GM23338 (cell line): ENCODE data around the gene ERICH3. TPM values are rescaled to one million over a fixed set of nuclear protein-coding genes. Genes with fewer than 3 reads are reported as not detected.

Experiments used
- ATAC-seq: fragments of 200-7000 bp; cut with Tn5 transposase; 3 replicates; pipeline ENCODE4 v1.9.1; 2020
- DNase-seq: peaks from one replicate; pipeline ENCODE4 v3.0.0-alpha.2; 2015; ENCODE audit warnings: low spot score
- H2AFZ ChIP-seq: fragments of 200-600 bp; sonication (generic); 2 replicates; pipeline ENCODE4 v1.8.0; 2016; ENCODE audit warnings: antibody characterized with exemption, mild to moderate bottlenecking, moderate library complexity
- H3F3A ChIP-seq: fragments of 200-600 bp; sonication (generic); replicated peaks from 2 replicates; pipeline ENCODE4 v1.8.0; 2017; ENCODE audit warnings: antibody characterized with exemption, mixed run types, low read depth
- H3K27ac ChIP-seq: fragments of 200-600 bp; sonication (generic); 2 replicates; pipeline ENCODE4 v1.6.1; 2016; ENCODE audit warnings: low read depth
- H3K27me3 ChIP-seq: fragments of 200-600 bp; sonication (generic); 2 replicates; pipeline ENCODE4 v1.8.0; 2016; ENCODE audit warnings: mild to moderate bottlenecking, mixed run types, moderate library complexity; ENCODE audit not compliant: insufficient read depth
- H3K36me3 ChIP-seq: fragments of 200-600 bp; sonication (generic); 2 replicates; pipeline ENCODE4 v1.8.0; 2016; ENCODE audit warnings: mild to moderate bottlenecking; ENCODE audit not compliant: insufficient read depth
- H3K4me1 ChIP-seq: fragments of 200-600 bp; sonication (generic); 2 replicates; pipeline ENCODE4 v1.8.0; 2016; ENCODE audit warnings: mild to moderate bottlenecking, moderate library complexity; ENCODE audit not compliant: insufficient read depth
- H3K4me2 ChIP-seq: fragments of 200-600 bp; sonication (generic); 2 replicates; pipeline ENCODE4 v1.7.1; 2017; ENCODE audit warnings: mixed run types
- H3K4me3 ChIP-seq: fragments of 200-600 bp; sonication (generic); 2 replicates; pipeline ENCODE4 v1.6.1; 2016; ENCODE audit warnings: mixed run types
- H3K79me2 ChIP-seq: fragments of 200-600 bp; sonication (generic); replicated peaks from 2 replicates; pipeline ENCODE4 v1.8.0; 2017; ENCODE audit warnings: mild to moderate bottlenecking; ENCODE audit not compliant: insufficient read depth
- H3K9me2 ChIP-seq: fragments of 200-600 bp; sonication (generic); 2 replicates; pipeline ENCODE4 v1.8.0; 2017; ENCODE audit not compliant: insufficient read depth
- H4K20me1 ChIP-seq: fragments of 200-600 bp; sonication (generic); replicated peaks from 2 replicates; pipeline ENCODE4 v1.8.0; 2017; ENCODE audit warnings: mild to moderate bottlenecking; ENCODE audit not compliant: insufficient read depth
- H3K27ac Mint-ChIP-seq: 2 replicates; pipeline ENCODE4 v1.8.0; 2020; ENCODE audit warnings: inconsistent platforms, mild to moderate bottlenecking, moderate library complexity, mixed read lengths
- H3K27me3 Mint-ChIP-seq: 3 replicates; pipeline ENCODE4 v1.8.0; 2022; ENCODE audit warnings: low read depth, mild to moderate bottlenecking, moderate library complexity, mixed read lengths, inconsistent platforms; ENCODE audit not compliant: insufficient read depth, poor library complexity
- H3K36me3 Mint-ChIP-seq: 3 replicates; pipeline ENCODE4 v1.8.0; 2021; ENCODE audit warnings: low read depth, mild to moderate bottlenecking, inconsistent platforms, moderate library complexity, mixed read lengths
- H3K4me1 Mint-ChIP-seq: 3 replicates; pipeline ENCODE4 v1.8.0; 2020; ENCODE audit warnings: mild to moderate bottlenecking, inconsistent platforms, mixed read lengths
- H3K4me3 Mint-ChIP-seq: 3 replicates; pipeline ENCODE4 v1.8.0; 2021; ENCODE audit warnings: moderate library complexity, mild to moderate bottlenecking, inconsistent platforms, mixed read lengths
- H3K9me3 Mint-ChIP-seq: 3 replicates; pipeline ENCODE4 v1.8.0; 2020; ENCODE audit warnings: moderate library complexity, mild to moderate bottlenecking, inconsistent platforms, mixed read lengths
- CREB1 ChIP-seq: fragments of 250-450 bp; sonication (Bioruptor Pico); IDR thresholded peaks from 2 replicates; pipeline ENCODE4 v1.5.0; 2020; ENCODE audit warnings: low read depth, mild to moderate bottlenecking, moderate library complexity
- EZH2 ChIP-seq: fragments of 200-600 bp; sonication (generic); IDR thresholded peaks from one replicate; pipeline ENCODE4 v1.8.0; 2017; ENCODE audit warnings: antibody characterized with exemption, mild to moderate bottlenecking, low read depth; ENCODE audit not compliant: unreplicated experiment
- EZH2phosphoT487 ChIP-seq: fragments of 200-600 bp; sonication (generic); IDR thresholded peaks from one replicate; pipeline ENCODE4 v1.8.1; 2018; ENCODE audit warnings: antibody characterized with exemption; ENCODE audit not compliant: unreplicated experiment
- NANOG ChIP-seq: IDR thresholded peaks from 2 replicates; pipeline ENCODE4 v1.6.1; 2016; ENCODE audit warnings: antibody characterized with exemption, borderline replicate concordance
- POLR2AphosphoS5 ChIP-seq: IDR thresholded peaks from 2 replicates; pipeline ENCODE4 v1.6.1; 2016; ENCODE audit warnings: antibody characterized with exemption, low read depth
- ZNF114 ChIP-seq: fragments of 250-450 bp; sonication (Bioruptor Pico); IDR thresholded peaks from 2 replicates; pipeline ENCODE4 v1.5.0; 2020; ENCODE audit warnings: mild to moderate bottlenecking, moderate library complexity
- ZNF331 ChIP-seq: fragments of 250-450 bp; sonication (Bioruptor Pico); IDR thresholded peaks from 2 replicates; pipeline ENCODE4 v1.5.0; 2020; ENCODE audit warnings: low read depth, mild to moderate bottlenecking, moderate library complexity
- polyA plus RNA-seq: library from polyadenylated mRNA; unstranded; fragments of >200 nt; fragmentation: Nextera tagmentation; extraction: Ambion mirVana; gene quantifications from 2 replicates; pipeline ENCODE4 v1.2.1, GENCODE V29; 2016
- total RNA-seq: library from RNA; depleted of rRNA; stranded (reverse); fragments of >200 nt; shearing (Covaris generic); gene quantifications from 2 replicates; pipeline ENCODE4 v1.2.3, GENCODE V29; 2014
- TF ChIP-seq, protein P1 (sequence below): IDR thresholded peaks from 2 replicates; pipeline ENCODE4 v1.6.1; 2016; ENCODE audit warnings: antibody characterized with exemption
- TF ChIP-seq, protein P2 (sequence below): fragments of 250-450 bp; sonication (Bioruptor Pico); IDR thresholded peaks from 2 replicates; pipeline ENCODE4 v1.5.0; 2020; ENCODE audit warnings: mild to moderate bottlenecking, moderate library complexity
- TF ChIP-seq, protein P3 (sequence below): IDR thresholded peaks from one replicate; pipeline ENCODE4 v1.6.1; 2018; ENCODE audit warnings: antibody characterized with exemption; ENCODE audit not compliant: unreplicated experiment
- TF ChIP-seq, protein P4 (sequence below), 2 experiments: fragments of 200-600 bp in 1 of 2; sonication (generic) in 1 of 2; conservative IDR thresholded peaks; 2 replicates each; pipeline versions ENCODE4 v1.5.1 to v1.6.1; 2016 to 2017; ENCODE audit warnings: antibody characterized with exemption in 2 of 2, low read depth in 2 of 2, mild to moderate bottlenecking in 2 of 2, moderate library complexity in 1 of 2

ERICH3 gene
- total and polyA plus RNA-seq, 2 experiments from 2014 or later: not detected

DNA sequence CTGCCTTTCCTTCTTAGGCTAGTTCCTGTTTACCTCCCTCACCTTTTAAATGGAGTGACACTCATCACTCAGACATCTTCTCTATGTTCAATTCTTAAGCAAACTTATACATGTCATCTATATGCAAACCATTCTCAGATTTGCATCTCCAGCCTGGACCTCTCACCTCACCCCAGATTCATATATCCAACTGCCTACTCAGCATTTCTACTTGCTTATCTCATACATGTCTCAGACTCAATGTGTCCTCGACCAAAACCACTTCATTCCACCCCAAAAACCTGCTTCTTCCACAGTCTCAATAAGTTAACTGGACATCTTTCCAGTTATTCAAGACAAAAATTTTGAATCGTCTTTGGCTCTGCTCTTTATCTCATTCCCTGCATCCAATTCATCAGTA lies 62.6 kb downstream of the ERICH3 start (continued):
- TF ChIP-seq, protein P1, sequence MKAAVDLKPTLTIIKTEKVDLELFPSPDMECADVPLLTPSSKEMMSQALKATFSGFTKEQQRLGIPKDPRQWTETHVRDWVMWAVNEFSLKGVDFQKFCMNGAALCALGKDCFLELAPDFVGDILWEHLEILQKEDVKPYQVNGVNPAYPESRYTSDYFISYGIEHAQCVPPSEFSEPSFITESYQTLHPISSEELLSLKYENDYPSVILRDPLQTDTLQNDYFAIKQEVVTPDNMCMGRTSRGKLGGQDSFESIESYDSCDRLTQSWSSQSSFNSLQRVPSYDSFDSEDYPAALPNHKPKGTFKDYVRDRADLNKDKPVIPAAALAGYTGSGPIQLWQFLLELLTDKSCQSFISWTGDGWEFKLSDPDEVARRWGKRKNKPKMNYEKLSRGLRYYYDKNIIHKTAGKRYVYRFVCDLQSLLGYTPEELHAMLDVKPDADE: no peak
- TF ChIP-seq ZNF331 (CRISPR knock-in tag): no peak
- TF ChIP-seq POLR2AphosphoS5: no peak
- TF ChIP-seq EZH2phosphoT487: no peak
- no peak for TF ChIP-seq CREB1 (CRISPR knock-in tag)
- TF ChIP-seq ZNF114 (CRISPR knock-in tag): no peak

DNA sequence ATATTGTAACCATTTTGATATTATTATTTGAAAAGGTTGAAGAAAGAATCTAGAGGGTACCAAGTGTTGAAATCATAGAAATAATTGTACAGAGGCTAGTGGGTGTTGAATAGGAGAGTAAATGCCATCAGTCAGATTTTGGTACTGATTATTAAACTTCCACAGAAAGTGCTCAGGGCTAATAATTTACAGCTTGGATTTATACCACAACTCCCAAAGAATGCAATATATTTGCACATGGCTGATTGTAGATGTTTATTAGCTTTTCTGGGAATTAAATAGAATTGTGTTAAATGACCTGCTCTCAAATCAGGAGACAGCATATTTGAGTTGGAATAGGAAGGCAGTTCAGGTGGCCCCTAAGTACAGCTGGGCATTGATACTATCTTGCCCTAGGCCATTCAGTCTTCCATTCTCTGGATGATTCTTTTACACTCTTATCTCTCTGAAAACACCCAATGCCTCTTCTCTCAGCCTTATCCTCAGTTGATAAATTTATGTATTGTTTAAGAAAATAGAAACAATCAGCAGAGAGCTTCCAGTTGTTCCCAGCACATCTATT lies 63.7 kb downstream of the ERICH3 start:
- no peaks in the 10 kb centered on the region for H3K9me2 ChIP-seq
- H3K27me3 ChIP-seq: no peaks in the 10 kb centered on the region
- Mint-ChIP-seq H3K36me3 (no peaks in the 10 kb centered on the region), H3K4me3 (no peak overlapping the region), H3K4me1 (no peaks in the 10 kb centered on the region), H3K27me3 (no peaks in the 10 kb centered on the region), H3K27ac (no peak overlapping the region), H3K9me3 (no peaks in the 10 kb centered on the region)
- DNase-seq (no peak), ATAC-seq (no peak)
- no peaks in the 10 kb centered on the region for H3K79me2 ChIP-seq
- no peak overlapping the region for H3K4me3 ChIP-seq
- no peak overlapping the region for H3K4me2 ChIP-seq
- H3K36me3 ChIP-seq: no peaks in the 10 kb centered on the region
- H2AFZ ChIP-seq: no peak overlapping the region
- no peaks in the 10 kb centered on the region for H3K4me1 ChIP-seq
- H3K27ac ChIP-seq: no peak overlapping the region
- H4K20me1 ChIP-seq: no peaks in the 10 kb centered on the region
- no peaks in the 10 kb centered on the region for H3F3A ChIP-seq
- TF ChIP-seq NANOG (no peak), EZH2 (no peak), POLR2AphosphoS5 (no peak), EZH2phosphoT487 (no peak), CREB1 (CRISPR knock-in tag) (no peak)
- TF ChIP-seq, protein P1: no peak
- TF ChIP-seq, protein P2, sequence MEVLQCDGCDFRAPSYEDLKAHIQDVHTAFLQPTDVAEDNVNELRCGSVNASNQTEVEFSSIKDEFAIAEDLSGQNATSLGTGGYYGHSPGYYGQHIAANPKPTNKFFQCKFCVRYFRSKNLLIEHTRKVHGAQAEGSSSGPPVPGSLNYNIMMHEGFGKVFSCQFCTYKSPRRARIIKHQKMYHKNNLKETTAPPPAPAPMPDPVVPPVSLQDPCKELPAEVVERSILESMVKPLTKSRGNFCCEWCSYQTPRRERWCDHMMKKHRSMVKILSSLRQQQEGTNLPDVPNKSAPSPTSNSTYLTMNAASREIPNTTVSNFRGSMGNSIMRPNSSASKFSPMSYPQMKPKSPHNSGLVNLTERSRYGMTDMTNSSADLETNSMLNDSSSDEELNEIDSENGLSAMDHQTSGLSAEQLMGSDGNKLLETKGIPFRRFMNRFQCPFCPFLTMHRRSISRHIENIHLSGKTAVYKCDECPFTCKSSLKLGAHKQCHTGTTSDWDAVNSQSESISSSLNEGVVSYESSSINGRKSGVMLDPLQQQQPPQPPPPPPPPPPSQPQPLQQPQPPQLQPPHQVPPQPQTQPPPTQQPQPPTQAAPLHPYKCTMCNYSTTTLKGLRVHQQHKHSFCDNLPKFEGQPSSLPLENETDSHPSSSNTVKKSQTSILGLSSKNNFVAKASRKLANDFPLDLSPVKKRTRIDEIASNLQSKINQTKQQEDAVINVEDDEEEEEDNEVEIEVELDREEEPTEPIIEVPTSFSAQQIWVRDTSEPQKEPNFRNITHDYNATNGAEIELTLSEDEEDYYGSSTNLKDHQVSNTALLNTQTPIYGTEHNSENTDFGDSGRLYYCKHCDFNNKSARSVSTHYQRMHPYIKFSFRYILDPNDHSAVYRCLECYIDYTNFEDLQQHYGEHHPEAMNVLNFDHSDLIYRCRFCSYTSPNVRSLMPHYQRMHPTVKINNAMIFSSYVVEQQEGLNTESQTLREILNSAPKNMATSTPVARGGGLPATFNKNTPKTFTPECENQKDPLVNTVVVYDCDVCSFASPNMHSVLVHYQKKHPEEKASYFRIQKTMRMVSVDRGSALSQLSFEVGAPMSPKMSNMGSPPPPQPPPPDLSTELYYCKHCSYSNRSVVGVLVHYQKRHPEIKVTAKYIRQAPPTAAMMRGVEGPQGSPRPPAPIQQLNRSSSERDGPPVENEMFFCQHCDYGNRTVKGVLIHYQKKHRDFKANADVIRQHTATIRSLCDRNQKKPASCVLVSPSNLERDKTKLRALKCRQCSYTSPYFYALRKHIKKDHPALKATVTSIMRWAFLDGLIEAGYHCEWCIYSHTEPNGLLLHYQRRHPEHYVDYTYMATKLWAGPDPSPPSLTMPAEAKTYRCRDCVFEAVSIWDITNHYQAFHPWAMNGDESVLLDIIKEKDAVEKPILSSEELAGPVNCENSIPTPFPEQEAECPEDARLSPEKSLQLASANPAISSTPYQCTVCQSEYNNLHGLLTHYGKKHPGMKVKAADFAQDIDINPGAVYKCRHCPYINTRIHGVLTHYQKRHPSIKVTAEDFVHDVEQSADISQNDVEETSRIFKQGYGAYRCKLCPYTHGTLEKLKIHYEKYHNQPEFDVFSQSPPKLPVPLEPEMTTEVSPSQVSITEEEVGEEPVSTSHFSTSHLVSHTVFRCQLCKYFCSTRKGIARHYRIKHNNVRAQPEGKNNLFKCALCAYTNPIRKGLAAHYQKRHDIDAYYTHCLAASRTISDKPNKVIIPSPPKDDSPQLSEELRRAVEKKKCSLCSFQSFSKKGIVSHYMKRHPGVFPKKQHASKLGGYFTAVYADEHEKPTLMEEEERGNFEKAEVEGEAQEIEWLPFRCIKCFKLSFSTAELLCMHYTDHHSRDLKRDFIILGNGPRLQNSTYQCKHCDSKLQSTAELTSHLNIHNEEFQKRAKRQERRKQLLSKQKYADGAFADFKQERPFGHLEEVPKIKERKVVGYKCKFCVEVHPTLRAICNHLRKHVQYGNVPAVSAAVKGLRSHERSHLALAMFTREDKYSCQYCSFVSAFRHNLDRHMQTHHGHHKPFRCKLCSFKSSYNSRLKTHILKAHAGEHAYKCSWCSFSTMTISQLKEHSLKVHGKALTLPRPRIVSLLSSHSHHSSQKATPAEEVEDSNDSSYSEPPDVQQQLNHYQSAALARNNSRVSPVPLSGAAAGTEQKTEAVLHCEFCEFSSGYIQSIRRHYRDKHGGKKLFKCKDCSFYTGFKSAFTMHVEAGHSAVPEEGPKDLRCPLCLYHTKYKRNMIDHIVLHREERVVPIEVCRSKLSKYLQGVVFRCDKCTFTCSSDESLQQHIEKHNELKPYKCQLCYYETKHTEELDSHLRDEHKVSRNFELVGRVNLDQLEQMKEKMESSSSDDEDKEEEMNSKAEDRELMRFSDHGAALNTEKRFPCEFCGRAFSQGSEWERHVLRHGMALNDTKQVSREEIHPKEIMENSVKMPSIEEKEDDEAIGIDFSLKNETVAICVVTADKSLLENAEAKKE (CRISPR knock-in tag): no peak
- TF ChIP-seq, protein P3, sequence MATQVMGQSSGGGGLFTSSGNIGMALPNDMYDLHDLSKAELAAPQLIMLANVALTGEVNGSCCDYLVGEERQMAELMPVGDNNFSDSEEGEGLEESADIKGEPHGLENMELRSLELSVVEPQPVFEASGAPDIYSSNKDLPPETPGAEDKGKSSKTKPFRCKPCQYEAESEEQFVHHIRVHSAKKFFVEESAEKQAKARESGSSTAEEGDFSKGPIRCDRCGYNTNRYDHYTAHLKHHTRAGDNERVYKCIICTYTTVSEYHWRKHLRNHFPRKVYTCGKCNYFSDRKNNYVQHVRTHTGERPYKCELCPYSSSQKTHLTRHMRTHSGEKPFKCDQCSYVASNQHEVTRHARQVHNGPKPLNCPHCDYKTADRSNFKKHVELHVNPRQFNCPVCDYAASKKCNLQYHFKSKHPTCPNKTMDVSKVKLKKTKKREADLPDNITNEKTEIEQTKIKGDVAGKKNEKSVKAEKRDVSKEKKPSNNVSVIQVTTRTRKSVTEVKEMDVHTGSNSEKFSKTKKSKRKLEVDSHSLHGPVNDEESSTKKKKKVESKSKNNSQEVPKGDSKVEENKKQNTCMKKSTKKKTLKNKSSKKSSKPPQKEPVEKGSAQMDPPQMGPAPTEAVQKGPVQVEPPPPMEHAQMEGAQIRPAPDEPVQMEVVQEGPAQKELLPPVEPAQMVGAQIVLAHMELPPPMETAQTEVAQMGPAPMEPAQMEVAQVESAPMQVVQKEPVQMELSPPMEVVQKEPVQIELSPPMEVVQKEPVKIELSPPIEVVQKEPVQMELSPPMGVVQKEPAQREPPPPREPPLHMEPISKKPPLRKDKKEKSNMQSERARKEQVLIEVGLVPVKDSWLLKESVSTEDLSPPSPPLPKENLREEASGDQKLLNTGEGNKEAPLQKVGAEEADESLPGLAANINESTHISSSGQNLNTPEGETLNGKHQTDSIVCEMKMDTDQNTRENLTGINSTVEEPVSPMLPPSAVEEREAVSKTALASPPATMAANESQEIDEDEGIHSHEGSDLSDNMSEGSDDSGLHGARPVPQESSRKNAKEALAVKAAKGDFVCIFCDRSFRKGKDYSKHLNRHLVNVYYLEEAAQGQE: no peak
- TF ChIP-seq, protein P4, sequence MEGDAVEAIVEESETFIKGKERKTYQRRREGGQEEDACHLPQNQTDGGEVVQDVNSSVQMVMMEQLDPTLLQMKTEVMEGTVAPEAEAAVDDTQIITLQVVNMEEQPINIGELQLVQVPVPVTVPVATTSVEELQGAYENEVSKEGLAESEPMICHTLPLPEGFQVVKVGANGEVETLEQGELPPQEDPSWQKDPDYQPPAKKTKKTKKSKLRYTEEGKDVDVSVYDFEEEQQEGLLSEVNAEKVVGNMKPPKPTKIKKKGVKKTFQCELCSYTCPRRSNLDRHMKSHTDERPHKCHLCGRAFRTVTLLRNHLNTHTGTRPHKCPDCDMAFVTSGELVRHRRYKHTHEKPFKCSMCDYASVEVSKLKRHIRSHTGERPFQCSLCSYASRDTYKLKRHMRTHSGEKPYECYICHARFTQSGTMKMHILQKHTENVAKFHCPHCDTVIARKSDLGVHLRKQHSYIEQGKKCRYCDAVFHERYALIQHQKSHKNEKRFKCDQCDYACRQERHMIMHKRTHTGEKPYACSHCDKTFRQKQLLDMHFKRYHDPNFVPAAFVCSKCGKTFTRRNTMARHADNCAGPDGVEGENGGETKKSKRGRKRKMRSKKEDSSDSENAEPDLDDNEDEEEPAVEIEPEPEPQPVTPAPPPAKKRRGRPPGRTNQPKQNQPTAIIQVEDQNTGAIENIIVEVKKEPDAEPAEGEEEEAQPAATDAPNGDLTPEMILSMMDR (conservative IDR thresholded peaks at IDR 0.05; ENCODE audit: low read depth in 2 of 2): no peak
